Measurements from ENCODE around the gene KIF18A.

DNA sequence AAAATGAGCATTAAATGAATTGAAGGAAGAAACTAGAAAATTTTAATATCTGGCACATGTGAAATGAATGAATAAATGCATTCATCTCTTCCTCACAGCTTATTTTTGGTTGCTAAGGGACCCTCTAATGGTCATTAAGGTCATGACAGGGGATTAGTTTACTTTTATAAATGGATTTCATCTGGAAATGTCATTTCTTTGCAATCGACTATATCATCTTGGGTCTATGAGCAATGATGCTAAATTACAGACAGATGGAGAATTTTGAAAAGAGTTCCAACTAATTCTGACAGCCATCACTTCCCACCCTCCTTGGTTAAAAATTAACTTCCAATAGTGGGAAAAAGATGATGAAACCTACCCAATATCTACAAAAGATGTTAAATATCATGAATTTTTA lies 98.0 kb downstream of the KIF18A start:
- TF ChIP-seq, protein P1, sequence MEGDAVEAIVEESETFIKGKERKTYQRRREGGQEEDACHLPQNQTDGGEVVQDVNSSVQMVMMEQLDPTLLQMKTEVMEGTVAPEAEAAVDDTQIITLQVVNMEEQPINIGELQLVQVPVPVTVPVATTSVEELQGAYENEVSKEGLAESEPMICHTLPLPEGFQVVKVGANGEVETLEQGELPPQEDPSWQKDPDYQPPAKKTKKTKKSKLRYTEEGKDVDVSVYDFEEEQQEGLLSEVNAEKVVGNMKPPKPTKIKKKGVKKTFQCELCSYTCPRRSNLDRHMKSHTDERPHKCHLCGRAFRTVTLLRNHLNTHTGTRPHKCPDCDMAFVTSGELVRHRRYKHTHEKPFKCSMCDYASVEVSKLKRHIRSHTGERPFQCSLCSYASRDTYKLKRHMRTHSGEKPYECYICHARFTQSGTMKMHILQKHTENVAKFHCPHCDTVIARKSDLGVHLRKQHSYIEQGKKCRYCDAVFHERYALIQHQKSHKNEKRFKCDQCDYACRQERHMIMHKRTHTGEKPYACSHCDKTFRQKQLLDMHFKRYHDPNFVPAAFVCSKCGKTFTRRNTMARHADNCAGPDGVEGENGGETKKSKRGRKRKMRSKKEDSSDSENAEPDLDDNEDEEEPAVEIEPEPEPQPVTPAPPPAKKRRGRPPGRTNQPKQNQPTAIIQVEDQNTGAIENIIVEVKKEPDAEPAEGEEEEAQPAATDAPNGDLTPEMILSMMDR (IDR thresholded peaks at IDR 0.05; ENCODE audit: poor library complexity, severe bottlenecking), result no peak
- TF ChIP-seq EP300 (conservative IDR thresholded peaks at IDR 0.05; ENCODE audit: poor library complexity, severe bottlenecking) (no peak), POLR2AphosphoS5 (IDR thresholded peaks at IDR 0.05) (no peak), EZH2 (IDR thresholded peaks at IDR 0.05; ENCODE audit: borderline replicate concordance, insufficient read depth, low read length, poor library complexity, severe bottlenecking) (no peak)
- TF ChIP-seq, protein P2, sequence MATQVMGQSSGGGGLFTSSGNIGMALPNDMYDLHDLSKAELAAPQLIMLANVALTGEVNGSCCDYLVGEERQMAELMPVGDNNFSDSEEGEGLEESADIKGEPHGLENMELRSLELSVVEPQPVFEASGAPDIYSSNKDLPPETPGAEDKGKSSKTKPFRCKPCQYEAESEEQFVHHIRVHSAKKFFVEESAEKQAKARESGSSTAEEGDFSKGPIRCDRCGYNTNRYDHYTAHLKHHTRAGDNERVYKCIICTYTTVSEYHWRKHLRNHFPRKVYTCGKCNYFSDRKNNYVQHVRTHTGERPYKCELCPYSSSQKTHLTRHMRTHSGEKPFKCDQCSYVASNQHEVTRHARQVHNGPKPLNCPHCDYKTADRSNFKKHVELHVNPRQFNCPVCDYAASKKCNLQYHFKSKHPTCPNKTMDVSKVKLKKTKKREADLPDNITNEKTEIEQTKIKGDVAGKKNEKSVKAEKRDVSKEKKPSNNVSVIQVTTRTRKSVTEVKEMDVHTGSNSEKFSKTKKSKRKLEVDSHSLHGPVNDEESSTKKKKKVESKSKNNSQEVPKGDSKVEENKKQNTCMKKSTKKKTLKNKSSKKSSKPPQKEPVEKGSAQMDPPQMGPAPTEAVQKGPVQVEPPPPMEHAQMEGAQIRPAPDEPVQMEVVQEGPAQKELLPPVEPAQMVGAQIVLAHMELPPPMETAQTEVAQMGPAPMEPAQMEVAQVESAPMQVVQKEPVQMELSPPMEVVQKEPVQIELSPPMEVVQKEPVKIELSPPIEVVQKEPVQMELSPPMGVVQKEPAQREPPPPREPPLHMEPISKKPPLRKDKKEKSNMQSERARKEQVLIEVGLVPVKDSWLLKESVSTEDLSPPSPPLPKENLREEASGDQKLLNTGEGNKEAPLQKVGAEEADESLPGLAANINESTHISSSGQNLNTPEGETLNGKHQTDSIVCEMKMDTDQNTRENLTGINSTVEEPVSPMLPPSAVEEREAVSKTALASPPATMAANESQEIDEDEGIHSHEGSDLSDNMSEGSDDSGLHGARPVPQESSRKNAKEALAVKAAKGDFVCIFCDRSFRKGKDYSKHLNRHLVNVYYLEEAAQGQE (IDR thresholded peaks at IDR 0.05; ENCODE audit: borderline replicate concordance), result no peak
